Lower leg skin (tissue), 4 donors: ENCODE data around the gene TMEM52B. TPM values are rescaled to one million over a fixed set of nuclear protein-coding genes. Genes with fewer than 3 reads are reported as not detected.
"Not testable (repeated sequence)": the region's sequence is repeated elsewhere in the genome, so short reads cannot be mapped to it uniquely, and the experiment has no call there.

ENCODE experiments used
- DNase-seq, 2 donors: peaks; one replicate each; pipeline ENCODE4 v3.0.0-alpha.2; 2019; ENCODE audit warnings: low spot score in 2 of 2
- H3K4me3 ChIP-seq: fragments of 200-600 bp; sonication (generic); 2 replicates; pipeline ENCODE4 v1.5.1; 2017; ENCODE audit warnings: mild to moderate bottlenecking, low read depth; ENCODE audit not compliant: poor library complexity, severe bottlenecking
- CTCF ChIP-seq, 3 donors: fragments of 450-650 bp; IDR thresholded peaks; one replicate each; pipeline ENCODE4 v1.5.1; 2016; ENCODE audit warnings: antibody characterized with exemption in 3 of 3, mild to moderate bottlenecking in 3 of 3, moderate library complexity in 2 of 3
- POLR2A ChIP-seq, 2 donors: fragments of 450-650 bp; IDR thresholded peaks; one replicate each; pipeline ENCODE4 v1.6.1; 2016 to 2017; ENCODE audit warnings: antibody characterized with exemption in 2 of 2, mild to moderate bottlenecking in 1 of 2, moderate library complexity in 1 of 2
- WGBS, 2 donors: methylation state at CpG; one replicate each; pipeline ENCODE4 v1.1.5; 2018; 5-methylcytosine and 5-hydroxymethylcytosine counted together
- intact Hi-C: fragments of 100-400 bp; cut with DNase I; formaldehyde crosslinking; loops from one replicate; pipeline ENCODE4 v1.15.0; 2023; ENCODE audit warnings: low total_unique reads
- total RNA-seq, 4 donors: library from RNA; depleted of rRNA; stranded (reverse); fragments of >200 nt; gene quantifications; one replicate each; pipeline ENCODE4 v1.1.0, GENCODE V29; 2016

The TMEM52B gene
- total RNA-seq, 4 donors from 2014 or later, result not detected

- WGBS, 2 donors, result 82 to 90% methylated on average over 5 of the region's 5 CpGs
- no peak overlapping the region for H3K4me3 ChIP-seq
- no peak for TF ChIP-seq CTCF (IDR thresholded peaks at IDR 0.05)
- TF ChIP-seq POLR2A (IDR thresholded peaks at IDR 0.05), result no peak
- intact Hi-C loops, result no loop called here
- DNase-seq, result no peak
Observed at GRCh38 chr12:10221846-10222245, 43.0 kb downstream of the TMEM52B start.

- intact Hi-C loops, result no loop called here
- TF ChIP-seq CTCF (IDR thresholded peaks at IDR 0.05) (no peak), POLR2A (IDR thresholded peaks at IDR 0.05) (no peak)
- DNase-seq, result no peak
- no peak overlapping the region for H3K4me3 ChIP-seq
- 87 to 89% methylated on average over 5 of the region's 5 CpGs for WGBS, 2 donors
Observed at GRCh38 chr12:10223208-10223607, 44.4 kb downstream of the TMEM52B start.

- WGBS, 2 donors, result 92 to 99% methylated on average over 15 to 24 of the region's 26 CpGs
- DNase-seq, intact Hi-C loops, H3K4me3 ChIP-seq: not testable (repeated sequence)
Observed at GRCh38 chr12:10225426-10225825, 46.6 kb downstream of the TMEM52B start.

- WGBS, 2 donors, result 91 to 98% methylated on average over 6 of the region's 6 CpGs
- DNase-seq, result no peak
Observed at GRCh38 chr12:10226086-10226485, 47.3 kb downstream of the TMEM52B start.

GRCh38 chr12:10226731-10227130, 47.9 kb downstream of the TMEM52B start:
- DNase-seq, result no peak
- H3K4me3 ChIP-seq, result no peak overlapping the region
- 62 to 67% methylated on average over 1 of the region's 1 CpG for WGBS, 2 donors
- intact Hi-C loops, result no loop called here
- TF ChIP-seq CTCF (IDR thresholded peaks at IDR 0.05) (no peak), POLR2A (IDR thresholded peaks at IDR 0.05) (no peak)

More at GRCh38 chr12:10226086-10226485, 47.3 kb downstream of the TMEM52B start:
- intact Hi-C loops, result no loop called here
- TF ChIP-seq POLR2A (IDR thresholded peaks at IDR 0.05) (no peak), CTCF (IDR thresholded peaks at IDR 0.05) (no peak)
- no peak overlapping the region for H3K4me3 ChIP-seq

GRCh38 chr12:10227648-10228047, 48.8 kb downstream of the TMEM52B start:
- WGBS, 2 donors, result 47 to 56% methylated on average over 1 of the region's 1 CpG
- no peak for TF ChIP-seq POLR2A (IDR thresholded peaks at IDR 0.05)
- no peak for TF ChIP-seq CTCF (IDR thresholded peaks at IDR 0.05)

More at GRCh38 chr12:10227648-10228047, 48.8 kb downstream of the TMEM52B start:
- DNase-seq, result no peak
- intact Hi-C loops, result no loop called here
- no peak overlapping the region for H3K4me3 ChIP-seq
